GM23338 (cell line): ENCODE measurements around the gene ATP2B1. TPM values are rescaled to one million over a fixed set of nuclear protein-coding genes. Genes with fewer than 3 reads are reported as not detected.

Source experiments
- ATAC-seq: fragments of 200-7000 bp; cut with Tn5 transposase; 3 replicates; pipeline ENCODE4 v1.9.1; 2020
- DNase-seq: peaks from one replicate; pipeline ENCODE4 v3.0.0-alpha.2; 2015; ENCODE audit warnings: low spot score
- H2AFZ ChIP-seq: fragments of 200-600 bp; sonication (generic); 2 replicates; pipeline ENCODE4 v1.8.0; 2016; ENCODE audit warnings: antibody characterized with exemption, mild to moderate bottlenecking, moderate library complexity
- H3F3A ChIP-seq: fragments of 200-600 bp; sonication (generic); replicated peaks from 2 replicates; pipeline ENCODE4 v1.8.0; 2017; ENCODE audit warnings: antibody characterized with exemption, mixed run types, low read depth
- H3K27ac ChIP-seq: fragments of 200-600 bp; sonication (generic); 2 replicates; pipeline ENCODE4 v1.6.1; 2016; ENCODE audit warnings: low read depth
- H3K27me3 ChIP-seq: fragments of 200-600 bp; sonication (generic); 2 replicates; pipeline ENCODE4 v1.8.0; 2016; ENCODE audit warnings: mild to moderate bottlenecking, mixed run types, moderate library complexity; ENCODE audit not compliant: insufficient read depth
- H3K36me3 ChIP-seq: fragments of 200-600 bp; sonication (generic); 2 replicates; pipeline ENCODE4 v1.8.0; 2016; ENCODE audit warnings: mild to moderate bottlenecking; ENCODE audit not compliant: insufficient read depth
- H3K4me1 ChIP-seq: fragments of 200-600 bp; sonication (generic); 2 replicates; pipeline ENCODE4 v1.8.0; 2016; ENCODE audit warnings: mild to moderate bottlenecking, moderate library complexity; ENCODE audit not compliant: insufficient read depth
- H3K4me2 ChIP-seq: fragments of 200-600 bp; sonication (generic); 2 replicates; pipeline ENCODE4 v1.7.1; 2017; ENCODE audit warnings: mixed run types
- H3K4me3 ChIP-seq: fragments of 200-600 bp; sonication (generic); 2 replicates; pipeline ENCODE4 v1.6.1; 2016; ENCODE audit warnings: mixed run types
- H3K79me2 ChIP-seq: fragments of 200-600 bp; sonication (generic); replicated peaks from 2 replicates; pipeline ENCODE4 v1.8.0; 2017; ENCODE audit warnings: mild to moderate bottlenecking; ENCODE audit not compliant: insufficient read depth
- H3K9me2 ChIP-seq: fragments of 200-600 bp; sonication (generic); 2 replicates; pipeline ENCODE4 v1.8.0; 2017; ENCODE audit not compliant: insufficient read depth
- H4K20me1 ChIP-seq: fragments of 200-600 bp; sonication (generic); replicated peaks from 2 replicates; pipeline ENCODE4 v1.8.0; 2017; ENCODE audit warnings: mild to moderate bottlenecking; ENCODE audit not compliant: insufficient read depth
- H3K27ac Mint-ChIP-seq: 2 replicates; pipeline ENCODE4 v1.8.0; 2020; ENCODE audit warnings: inconsistent platforms, mild to moderate bottlenecking, moderate library complexity, mixed read lengths
- H3K27me3 Mint-ChIP-seq: 3 replicates; pipeline ENCODE4 v1.8.0; 2022; ENCODE audit warnings: low read depth, mild to moderate bottlenecking, moderate library complexity, mixed read lengths, inconsistent platforms; ENCODE audit not compliant: insufficient read depth, poor library complexity
- H3K36me3 Mint-ChIP-seq: 3 replicates; pipeline ENCODE4 v1.8.0; 2021; ENCODE audit warnings: low read depth, mild to moderate bottlenecking, inconsistent platforms, moderate library complexity, mixed read lengths
- H3K4me1 Mint-ChIP-seq: 3 replicates; pipeline ENCODE4 v1.8.0; 2020; ENCODE audit warnings: mild to moderate bottlenecking, inconsistent platforms, mixed read lengths
- H3K4me3 Mint-ChIP-seq: 3 replicates; pipeline ENCODE4 v1.8.0; 2021; ENCODE audit warnings: moderate library complexity, mild to moderate bottlenecking, inconsistent platforms, mixed read lengths
- H3K9me3 Mint-ChIP-seq: 3 replicates; pipeline ENCODE4 v1.8.0; 2020; ENCODE audit warnings: moderate library complexity, mild to moderate bottlenecking, inconsistent platforms, mixed read lengths
- CREB1 ChIP-seq: fragments of 250-450 bp; sonication (Bioruptor Pico); IDR thresholded peaks from 2 replicates; pipeline ENCODE4 v1.5.0; 2020; ENCODE audit warnings: low read depth, mild to moderate bottlenecking, moderate library complexity
- CTCF ChIP-seq, 2 experiments: fragments of 200-600 bp in 1 of 2; sonication (generic) in 1 of 2; conservative IDR thresholded peaks; 2 replicates each; pipeline versions ENCODE4 v1.5.1 to v1.6.1; 2016 to 2017; ENCODE audit warnings: antibody characterized with exemption in 2 of 2, low read depth in 2 of 2, mild to moderate bottlenecking in 2 of 2, moderate library complexity in 1 of 2
- EZH2 ChIP-seq: fragments of 200-600 bp; sonication (generic); IDR thresholded peaks from one replicate; pipeline ENCODE4 v1.8.0; 2017; ENCODE audit warnings: antibody characterized with exemption, mild to moderate bottlenecking, low read depth; ENCODE audit not compliant: unreplicated experiment
- NANOG ChIP-seq: IDR thresholded peaks from 2 replicates; pipeline ENCODE4 v1.6.1; 2016; ENCODE audit warnings: antibody characterized with exemption, borderline replicate concordance
- POLR2AphosphoS5 ChIP-seq: IDR thresholded peaks from 2 replicates; pipeline ENCODE4 v1.6.1; 2016; ENCODE audit warnings: antibody characterized with exemption, low read depth
- STAT1 ChIP-seq: IDR thresholded peaks from one replicate; pipeline ENCODE4 v1.6.1; 2016; ENCODE audit warnings: antibody characterized with exemption; ENCODE audit not compliant: unreplicated experiment
- ZNF331 ChIP-seq: fragments of 250-450 bp; sonication (Bioruptor Pico); IDR thresholded peaks from 2 replicates; pipeline ENCODE4 v1.5.0; 2020; ENCODE audit warnings: low read depth, mild to moderate bottlenecking, moderate library complexity
- polyA plus RNA-seq: library from polyadenylated mRNA; unstranded; fragments of >200 nt; fragmentation: Nextera tagmentation; extraction: Ambion mirVana; gene quantifications from 2 replicates; pipeline ENCODE4 v1.2.1, GENCODE V29; 2016
- total RNA-seq: library from RNA; depleted of rRNA; stranded (reverse); fragments of >200 nt; shearing (Covaris generic); gene quantifications from 2 replicates; pipeline ENCODE4 v1.2.3, GENCODE V29; 2014
- TF ChIP-seq, protein P1 (sequence below): IDR thresholded peaks from one replicate; pipeline ENCODE4 v1.6.1; 2018; ENCODE audit warnings: antibody characterized with exemption; ENCODE audit not compliant: unreplicated experiment

ATP2B1 gene
- total and polyA plus RNA-seq, 2 experiments from 2014 or later = 39.3 to 42.3 TPM

DNA sequence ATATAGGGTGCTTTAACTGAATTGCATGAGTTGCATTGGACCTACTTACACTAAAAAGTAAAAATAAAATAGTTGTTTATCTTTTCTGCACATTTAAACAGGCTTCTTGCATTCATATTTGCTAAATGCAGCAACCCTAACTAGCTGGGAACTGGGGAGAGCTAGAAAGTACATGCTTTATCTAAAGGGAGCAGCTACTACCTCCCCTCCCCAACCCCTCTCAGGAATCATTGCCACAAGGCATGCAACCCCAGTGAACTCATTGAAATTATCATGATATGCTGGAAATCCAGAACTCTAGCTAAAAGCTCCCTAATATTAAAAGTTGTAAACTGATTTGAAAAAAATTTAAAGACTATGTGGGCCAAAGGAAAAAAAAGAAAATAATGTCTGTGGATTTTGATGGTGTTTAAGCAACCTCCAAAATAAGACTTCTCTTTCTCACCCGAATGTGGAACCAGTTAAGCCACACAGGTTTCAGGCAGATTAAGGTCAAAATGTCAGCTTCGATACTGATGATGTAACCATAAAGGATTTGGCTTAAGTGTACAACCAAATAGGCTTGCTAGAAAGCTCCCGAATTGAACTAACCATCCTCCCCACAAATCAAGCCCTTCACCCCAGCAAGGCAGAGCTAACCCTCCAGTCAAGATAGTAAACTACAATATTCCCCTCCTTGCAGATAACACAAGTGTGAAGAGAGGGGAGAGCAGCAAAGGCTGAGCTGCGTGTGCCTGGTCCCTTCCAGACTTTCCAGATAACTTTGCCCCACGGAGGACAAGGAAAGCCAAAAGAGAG lies 169.0 kb downstream of the ATP2B1 start:
- Histone ChIP-seq H3K36me3 (no peaks in the 10 kb centered on the region), H3K4me2 (no peak overlapping the region), H3F3A (no peaks in the 10 kb centered on the region), H3K27ac (no peak overlapping the region), H3K27me3 (no peaks in the 10 kb centered on the region), H4K20me1 (no peaks in the 10 kb centered on the region), H3K79me2 (no peaks in the 10 kb centered on the region), H2AFZ (no peak overlapping the region), H3K9me2 (no peaks in the 10 kb centered on the region), H3K4me1 (no peaks in the 10 kb centered on the region), H3K4me3 (no peak overlapping the region)
- no peak for DNase-seq
- Mint-ChIP-seq H3K4me3 (no peak overlapping the region), H3K36me3 (no peaks in the 10 kb centered on the region), H3K9me3 (no peaks in the 10 kb centered on the region), H3K27me3 (no peaks in the 10 kb centered on the region), H3K4me1 (peaks cover 11% of the 10 kb centered on the region), H3K27ac (no peak overlapping the region; the same call in 1 of the 2 replicates)
- no peak for ATAC-seq
- no peak for TF ChIP-seq CREB1 (CRISPR knock-in tag)
- TF ChIP-seq ZNF331 (CRISPR knock-in tag) = no peak
- no peak for TF ChIP-seq POLR2AphosphoS5
- no peak for TF ChIP-seq CTCF (conservative IDR thresholded peaks at IDR 0.05; ENCODE audit: low read depth in 2 of 2)
- no peak for TF ChIP-seq NANOG
- no peak for TF ChIP-seq STAT1

- ATAC-seq = no peak
- TF ChIP-seq, protein P1, sequence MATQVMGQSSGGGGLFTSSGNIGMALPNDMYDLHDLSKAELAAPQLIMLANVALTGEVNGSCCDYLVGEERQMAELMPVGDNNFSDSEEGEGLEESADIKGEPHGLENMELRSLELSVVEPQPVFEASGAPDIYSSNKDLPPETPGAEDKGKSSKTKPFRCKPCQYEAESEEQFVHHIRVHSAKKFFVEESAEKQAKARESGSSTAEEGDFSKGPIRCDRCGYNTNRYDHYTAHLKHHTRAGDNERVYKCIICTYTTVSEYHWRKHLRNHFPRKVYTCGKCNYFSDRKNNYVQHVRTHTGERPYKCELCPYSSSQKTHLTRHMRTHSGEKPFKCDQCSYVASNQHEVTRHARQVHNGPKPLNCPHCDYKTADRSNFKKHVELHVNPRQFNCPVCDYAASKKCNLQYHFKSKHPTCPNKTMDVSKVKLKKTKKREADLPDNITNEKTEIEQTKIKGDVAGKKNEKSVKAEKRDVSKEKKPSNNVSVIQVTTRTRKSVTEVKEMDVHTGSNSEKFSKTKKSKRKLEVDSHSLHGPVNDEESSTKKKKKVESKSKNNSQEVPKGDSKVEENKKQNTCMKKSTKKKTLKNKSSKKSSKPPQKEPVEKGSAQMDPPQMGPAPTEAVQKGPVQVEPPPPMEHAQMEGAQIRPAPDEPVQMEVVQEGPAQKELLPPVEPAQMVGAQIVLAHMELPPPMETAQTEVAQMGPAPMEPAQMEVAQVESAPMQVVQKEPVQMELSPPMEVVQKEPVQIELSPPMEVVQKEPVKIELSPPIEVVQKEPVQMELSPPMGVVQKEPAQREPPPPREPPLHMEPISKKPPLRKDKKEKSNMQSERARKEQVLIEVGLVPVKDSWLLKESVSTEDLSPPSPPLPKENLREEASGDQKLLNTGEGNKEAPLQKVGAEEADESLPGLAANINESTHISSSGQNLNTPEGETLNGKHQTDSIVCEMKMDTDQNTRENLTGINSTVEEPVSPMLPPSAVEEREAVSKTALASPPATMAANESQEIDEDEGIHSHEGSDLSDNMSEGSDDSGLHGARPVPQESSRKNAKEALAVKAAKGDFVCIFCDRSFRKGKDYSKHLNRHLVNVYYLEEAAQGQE = no peak
- TF ChIP-seq EZH2 = no peak
- no peak for TF ChIP-seq CTCF (conservative IDR thresholded peaks at IDR 0.05; ENCODE audit: low read depth in 2 of 2)
- no peak for TF ChIP-seq NANOG
These were observed 169.7 kb downstream of the ATP2B1 start for GRCh38 chr12:89538897-89539296.

More at GRCh38 chr12:89538897-89539296, 169.7 kb downstream of the ATP2B1 start:
- no peaks in the 10 kb centered on the region for H3K79me2 ChIP-seq
- H3K9me2 ChIP-seq = no peaks in the 10 kb centered on the region
- Mint-ChIP-seq H3K9me3 (no peaks in the 10 kb centered on the region), H3K4me3 (no peak overlapping the region), H3K27ac (no peak overlapping the region), H3K27me3 (no peaks in the 10 kb centered on the region), H3K4me1 (peaks cover 11% of the 10 kb centered on the region), H3K36me3 (no peaks in the 10 kb centered on the region)
- no peak for DNase-seq
- H3K4me2 ChIP-seq = no peak overlapping the region
- no peak overlapping the region for H2AFZ ChIP-seq
- no peak overlapping the region for H3K27ac ChIP-seq
- H3K4me3 ChIP-seq = no peak overlapping the region
- no peaks in the 10 kb centered on the region for H3K4me1 ChIP-seq
- H3K36me3 ChIP-seq = no peaks in the 10 kb centered on the region
- H3F3A ChIP-seq = no peaks in the 10 kb centered on the region
- H4K20me1 ChIP-seq = no peaks in the 10 kb centered on the region
- no peaks in the 10 kb centered on the region for H3K27me3 ChIP-seq
